ENCODE measurements around the gene BMPR1A.
"Not testable (repeated sequence)": the region's sequence is repeated elsewhere in the genome, so short reads cannot be mapped to it uniquely, and the experiment has no call there.

The BMPR1A gene

DNA sequence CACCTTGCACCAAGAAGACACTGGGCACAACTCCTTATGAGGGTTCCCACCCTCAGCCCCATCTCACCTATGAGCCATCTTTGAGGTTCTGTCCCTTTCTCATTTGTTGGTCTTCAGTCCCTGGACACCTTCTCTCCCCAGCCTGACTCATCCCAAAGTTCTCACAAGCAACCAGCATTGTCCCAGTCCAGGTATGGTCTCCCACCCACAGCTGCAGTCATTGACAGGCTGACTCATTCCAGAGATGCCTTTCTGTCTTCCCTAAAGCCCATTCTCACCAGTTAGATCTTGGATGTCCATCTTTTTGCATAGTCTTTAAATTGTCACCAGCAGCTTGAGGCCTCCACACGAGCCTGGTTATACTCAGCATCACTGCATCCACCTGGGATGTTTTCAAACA is 26.7 kb upstream of the BMPR1A start:
- DNase-seq (ENCODE audit: low read depth, low spot score) = no peak

DNA sequence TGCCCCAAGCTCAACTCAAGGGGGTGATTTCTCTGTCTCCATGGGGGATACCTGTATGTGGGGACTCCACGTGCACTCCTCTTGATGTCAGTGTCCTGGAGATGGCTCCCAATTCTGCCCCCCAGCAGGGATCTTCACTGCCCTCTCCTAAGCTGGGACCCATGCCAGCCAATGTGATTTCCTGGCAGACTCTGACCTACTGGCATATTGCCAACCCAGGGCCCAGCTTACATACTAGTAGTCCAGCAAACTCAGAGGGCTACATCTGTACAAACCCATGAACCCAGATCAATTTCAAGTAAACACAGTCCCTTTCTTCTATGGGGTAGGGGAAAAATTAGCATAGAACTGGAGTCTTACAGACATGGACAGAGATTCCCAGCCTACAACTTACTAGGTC is 26.2 kb upstream of the BMPR1A start:
- no peak for DNase-seq (ENCODE audit: low read depth, low spot score)

DNA sequence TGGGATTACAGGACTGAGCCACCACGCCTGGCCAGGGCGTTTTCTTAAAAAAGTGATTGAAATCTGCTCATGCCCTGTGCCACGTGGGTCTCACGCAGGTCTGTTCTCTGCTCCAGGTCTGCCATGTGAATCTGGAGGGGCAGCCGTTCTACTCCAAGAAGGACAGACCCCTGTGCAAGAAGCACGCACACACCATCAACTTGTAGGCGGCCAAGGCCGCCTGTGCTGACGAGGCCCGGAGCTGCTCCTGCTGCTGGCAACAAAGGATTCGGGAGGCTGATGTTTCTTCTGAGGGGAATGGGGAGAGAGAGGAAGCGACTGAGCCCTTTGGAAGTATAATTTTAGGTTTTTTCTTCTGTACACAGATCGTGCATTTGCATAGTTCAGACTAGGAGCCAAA is 23.6 kb upstream of the BMPR1A start:
- DNase-seq (ENCODE audit: low read depth, low spot score) = no peak

DNA sequence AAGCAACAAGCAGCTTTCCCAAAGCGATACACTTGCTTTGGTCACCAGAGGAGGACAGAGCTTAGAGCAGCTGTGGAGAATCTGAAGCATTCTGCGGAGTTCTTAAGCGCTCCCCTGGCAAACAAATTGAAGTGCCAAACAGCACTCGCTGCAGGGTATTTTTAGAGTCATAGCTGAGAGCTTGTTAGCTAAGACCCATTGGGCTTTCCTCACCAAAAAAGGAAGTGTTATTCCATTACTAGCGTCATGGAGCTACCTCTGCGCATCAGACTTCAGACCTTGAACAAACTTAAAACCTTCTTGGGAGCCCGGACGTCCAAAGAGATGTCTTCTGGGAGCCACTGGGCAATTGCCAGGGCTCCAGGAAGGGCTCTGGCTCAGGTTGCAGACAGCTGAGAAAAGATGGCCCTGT is 23.2 kb upstream of the BMPR1A start:
- DNase-seq (ENCODE audit: low read depth, low spot score) = no peak

DNA sequence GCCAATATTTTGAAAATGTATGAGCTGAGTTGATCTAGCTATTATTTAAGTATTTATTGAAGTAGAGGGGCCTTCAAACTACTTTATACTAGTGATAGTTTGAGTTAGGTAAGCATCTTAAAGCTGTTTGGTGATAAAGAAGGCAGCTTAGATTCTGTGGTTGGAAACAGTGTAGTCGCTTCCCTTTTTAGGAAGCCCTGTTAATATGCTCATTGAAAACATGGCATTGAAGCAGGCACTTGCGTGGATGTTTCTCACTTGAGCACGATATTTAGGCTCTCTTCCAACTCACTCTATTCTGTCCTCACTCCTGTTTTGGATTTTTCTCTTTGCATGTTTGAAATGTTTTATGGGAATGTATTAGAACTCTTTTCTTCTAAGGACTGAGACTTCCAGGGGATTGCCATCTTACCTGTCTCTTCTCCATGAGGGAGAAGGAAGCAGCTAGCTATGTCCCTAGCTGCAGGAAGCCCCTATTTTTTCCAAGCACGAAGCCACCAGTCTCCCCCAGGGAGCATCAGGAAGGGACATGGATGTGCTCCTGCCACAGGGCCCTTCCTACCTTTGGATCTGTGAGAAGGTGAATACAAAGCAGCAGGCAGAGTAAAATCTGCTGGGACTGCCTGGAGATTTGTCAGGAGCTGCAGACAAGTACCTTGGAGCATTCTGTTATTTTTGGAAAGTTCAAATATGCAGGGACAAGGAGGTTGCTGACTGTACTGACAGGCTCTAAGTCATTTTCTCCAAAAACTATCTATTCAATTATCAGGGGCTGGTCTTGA is 22.0 kb upstream of the BMPR1A start:
- no peak for DNase-seq (ENCODE audit: low read depth, low spot score)

DNA sequence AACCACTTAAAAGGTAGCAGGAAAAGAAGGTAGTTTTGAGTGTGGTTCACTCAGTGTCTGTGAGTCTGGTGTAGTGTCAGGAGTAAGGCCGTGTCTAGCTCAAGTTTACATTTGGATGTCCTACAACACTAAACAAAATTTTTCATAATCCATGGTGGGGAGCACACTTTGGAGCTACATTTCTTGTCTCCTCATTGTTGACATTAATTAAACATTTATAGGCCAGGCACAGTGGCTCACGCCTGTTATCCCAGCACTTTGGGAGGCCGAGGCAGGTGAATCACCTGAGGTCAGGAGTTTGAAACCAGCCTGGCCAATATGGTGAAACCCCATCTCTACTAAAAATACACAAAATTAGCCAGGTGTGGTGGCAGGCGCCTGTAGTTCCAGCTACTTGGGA is 21.1 kb upstream of the BMPR1A start:
- DNase-seq (ENCODE audit: low read depth, low spot score) = not testable (repeated sequence)

DNA sequence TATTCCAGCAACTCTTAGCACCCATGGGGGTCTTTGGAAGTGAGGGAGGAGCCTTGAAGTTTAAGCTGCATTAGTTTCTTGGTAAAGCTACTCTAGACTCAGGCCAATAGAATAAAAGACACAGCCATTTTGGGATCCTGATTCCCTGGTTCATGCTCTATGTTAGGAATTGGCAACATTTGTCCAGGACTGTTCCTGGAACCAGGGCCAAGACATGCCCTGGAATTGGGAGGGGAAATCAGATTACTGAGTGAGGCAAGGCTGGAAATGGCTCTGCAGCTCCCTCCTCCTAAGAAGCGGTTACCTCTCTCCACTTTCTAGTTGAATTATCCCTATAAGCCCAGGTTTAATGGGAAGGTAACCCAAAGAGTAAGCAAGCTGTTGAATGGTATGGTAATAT is 14.2 kb upstream of the BMPR1A start:
- no peak for DNase-seq (ENCODE audit: low read depth, low spot score)

DNA sequence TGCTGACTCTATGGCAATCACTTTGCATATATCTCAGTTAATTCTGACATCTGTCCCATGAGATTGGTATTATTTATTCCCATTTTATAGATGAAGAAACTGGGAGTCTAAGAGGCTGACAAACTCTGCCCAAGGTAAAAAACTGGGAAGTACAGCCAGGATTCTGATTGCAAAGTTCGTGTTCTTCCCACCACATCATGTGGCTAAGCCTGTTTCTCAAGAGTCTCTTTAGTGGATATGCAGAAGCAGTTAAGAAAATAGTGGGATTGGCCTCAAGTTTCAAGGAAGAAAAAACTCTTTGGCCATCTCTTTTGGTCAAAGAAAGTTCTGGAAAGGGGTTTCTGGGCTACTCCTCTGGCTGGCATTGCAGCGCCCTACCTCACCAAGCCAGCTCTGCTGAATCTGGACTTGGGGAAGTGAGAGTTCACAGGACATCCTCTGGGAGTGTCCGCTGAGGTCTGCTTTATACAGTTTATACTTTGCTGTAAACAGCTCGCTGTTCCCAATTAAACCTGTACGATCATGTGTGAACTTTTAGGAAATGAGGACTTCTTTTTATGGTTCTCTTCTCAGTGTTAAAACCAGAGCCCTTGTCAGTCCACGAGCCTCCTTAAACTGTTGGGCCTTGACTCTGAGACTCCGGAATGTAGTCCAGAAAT is 12.2 kb upstream of the BMPR1A start:
- no peak for DNase-seq (ENCODE audit: low read depth, low spot score)

DNA sequence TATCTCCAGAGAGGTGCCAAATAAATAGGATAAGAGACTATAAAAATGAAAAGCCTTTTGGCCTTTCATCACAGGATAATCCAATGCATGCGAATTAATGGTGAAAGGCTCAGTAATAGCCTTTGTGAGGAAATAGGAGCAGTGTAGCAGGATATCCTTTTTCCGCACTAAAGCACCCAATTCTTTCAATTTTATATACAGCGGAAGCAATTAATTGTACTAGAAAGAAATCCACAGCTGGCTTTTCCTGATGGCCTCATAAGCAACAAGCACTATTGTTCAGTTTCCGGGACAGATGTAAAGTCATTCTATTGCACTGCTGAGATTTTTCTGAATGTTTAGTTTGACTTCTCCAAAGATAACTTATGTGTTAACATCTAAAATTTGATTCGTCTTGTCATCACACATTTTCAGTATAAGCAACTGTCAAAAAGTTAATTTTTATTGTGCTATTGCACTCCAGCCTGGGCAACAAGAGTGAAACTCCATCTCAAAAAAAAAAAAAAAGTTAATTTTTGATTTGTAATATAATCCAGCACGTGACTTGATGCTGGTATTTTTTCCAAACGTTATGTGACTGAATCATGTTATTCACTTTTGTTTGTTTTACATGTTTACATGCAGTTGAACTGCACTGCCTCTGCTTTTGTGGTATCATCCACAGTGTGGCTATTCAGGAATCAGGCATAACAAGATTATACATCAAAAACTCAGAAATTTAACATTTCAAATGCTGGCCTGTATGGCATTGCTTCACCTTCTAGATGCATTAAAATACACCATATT is 8.4 kb upstream of the BMPR1A start:
- no peak for DNase-seq (ENCODE audit: low read depth, low spot score)

DNA sequence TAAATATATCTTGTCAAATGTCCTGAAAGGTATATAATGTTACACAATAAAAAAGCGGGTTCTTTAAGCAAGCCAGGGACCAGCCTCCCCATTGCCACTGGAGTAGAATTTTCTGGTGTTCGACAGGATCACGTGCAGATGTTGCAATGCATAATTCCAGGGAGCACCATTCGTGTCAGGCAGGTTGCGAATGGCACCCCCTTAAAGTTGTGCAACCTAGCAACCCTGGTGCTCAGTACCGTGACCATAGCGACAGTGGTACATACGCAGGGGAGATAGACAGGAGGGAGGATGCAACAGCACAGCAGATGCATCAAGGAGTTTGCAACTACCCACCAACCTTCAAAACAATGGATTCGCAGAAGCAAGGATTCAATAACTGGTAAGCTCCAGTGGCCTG is 6.6 kb upstream of the BMPR1A start:
- DNase-seq (ENCODE audit: low read depth, low spot score) = no peak

DNA sequence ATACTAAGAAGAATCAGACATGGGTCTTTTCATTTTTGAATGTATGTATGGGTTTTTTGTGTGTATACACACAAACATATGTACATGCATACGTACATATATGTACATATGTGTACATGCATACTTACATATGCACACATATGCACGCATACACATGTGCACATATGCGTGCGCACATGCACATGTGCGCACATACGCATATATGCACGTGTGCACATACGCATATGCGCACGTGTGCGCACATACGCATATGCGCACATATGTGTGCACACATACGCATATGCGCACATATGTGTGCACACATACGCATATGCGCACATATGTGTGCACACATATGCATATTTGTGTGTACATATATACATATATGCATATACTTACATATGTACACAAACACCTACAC is 4.9 kb upstream of the BMPR1A start:
- DNase-seq (ENCODE audit: low read depth, low spot score) = no peak

DNA sequence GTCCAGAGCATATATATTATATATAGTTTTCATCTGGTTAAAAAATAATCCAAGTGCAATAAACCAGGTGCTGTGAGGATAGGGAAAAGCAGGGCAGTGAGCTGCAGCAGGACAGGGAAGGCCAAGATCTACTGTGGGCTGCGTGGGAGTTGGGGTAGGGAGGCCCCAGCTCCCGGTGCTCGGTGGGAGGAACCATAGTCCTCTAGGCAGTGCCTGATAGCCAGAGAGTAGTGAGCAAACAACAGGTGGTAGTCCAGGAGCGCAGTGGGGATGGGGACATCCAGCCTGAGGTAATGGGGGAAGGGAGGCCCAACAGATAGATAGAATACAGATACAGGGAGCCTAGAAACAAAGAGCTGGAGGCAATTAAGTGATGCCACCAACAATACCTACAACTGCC is 4.1 kb upstream of the BMPR1A start:
- no peak for DNase-seq (ENCODE audit: low read depth, low spot score)

DNA sequence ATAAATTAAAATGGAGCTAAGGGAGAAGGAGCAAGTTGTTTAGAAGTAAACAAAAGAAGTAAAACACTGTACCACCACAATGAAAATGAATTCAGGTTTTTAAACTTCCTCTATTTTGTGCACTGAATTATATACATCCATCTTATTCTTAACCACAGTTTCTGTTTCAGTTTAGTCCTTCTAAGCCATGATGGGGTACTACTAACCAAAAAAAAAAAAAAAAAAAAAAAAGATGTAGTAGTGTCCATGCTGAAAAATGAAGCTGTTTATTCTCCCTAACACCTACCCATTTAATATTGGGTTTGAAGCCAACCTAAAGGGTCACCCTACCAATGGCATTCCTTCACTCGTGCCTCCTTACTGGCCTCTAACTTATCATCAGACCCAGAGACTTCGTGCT is 3.4 kb upstream of the BMPR1A start:
- no peak for DNase-seq (ENCODE audit: low read depth, low spot score)

DNA sequence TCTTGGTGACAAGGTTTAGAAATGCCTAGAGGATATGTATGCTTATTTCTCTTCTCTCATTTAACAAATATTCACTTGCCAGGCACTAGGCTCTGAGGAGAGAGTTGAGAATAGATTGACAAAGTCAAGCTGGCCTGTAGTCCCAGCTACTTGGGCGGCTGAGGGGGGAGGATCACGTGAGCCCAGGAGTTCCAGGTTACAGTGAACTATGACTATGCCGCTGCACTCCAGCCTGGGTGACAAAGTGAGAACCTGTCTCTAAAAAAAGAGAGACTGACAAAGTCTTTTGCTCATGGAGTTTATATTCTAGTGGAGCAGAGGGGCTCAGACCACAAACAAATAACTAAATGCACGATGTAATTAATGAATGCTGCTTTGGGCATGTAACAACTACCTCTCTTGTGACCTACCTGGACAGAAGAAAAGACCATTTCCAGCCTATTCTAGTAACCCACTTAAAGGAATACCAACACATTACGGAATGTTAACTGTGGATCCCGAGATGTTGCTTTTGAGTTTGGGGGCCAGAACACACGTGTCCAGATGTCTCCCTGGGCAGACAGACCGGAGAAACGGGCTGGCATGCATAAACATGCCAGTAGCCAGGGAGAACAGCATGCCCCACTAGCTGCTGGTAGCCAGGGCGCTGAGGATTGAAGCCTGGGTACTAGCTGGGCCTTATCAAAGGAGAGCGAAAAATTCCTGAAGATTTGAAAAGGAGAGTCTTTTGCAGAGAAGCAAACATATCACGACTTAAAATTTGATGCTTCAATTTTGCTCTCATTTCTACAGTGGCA is 2.6 kb upstream of the BMPR1A start:
- DNase-seq (ENCODE audit: low read depth, low spot score) = no peak

DNA sequence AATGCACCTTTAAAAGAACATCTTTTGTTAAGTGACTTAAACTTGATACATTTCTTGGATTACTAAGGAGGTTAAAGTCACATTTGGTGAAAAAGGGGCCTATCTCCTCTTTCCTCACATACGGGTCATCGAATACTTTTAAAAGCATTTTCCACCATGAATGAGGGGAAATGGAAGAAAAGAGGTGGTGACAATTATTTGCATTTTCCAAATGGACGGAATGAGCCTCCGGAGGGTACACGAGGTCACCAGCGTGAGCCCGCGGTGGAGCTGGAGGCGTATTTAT is 1.0 kb upstream of the BMPR1A start:
- no peak for DNase-seq (ENCODE audit: low read depth, low spot score)

DNA sequence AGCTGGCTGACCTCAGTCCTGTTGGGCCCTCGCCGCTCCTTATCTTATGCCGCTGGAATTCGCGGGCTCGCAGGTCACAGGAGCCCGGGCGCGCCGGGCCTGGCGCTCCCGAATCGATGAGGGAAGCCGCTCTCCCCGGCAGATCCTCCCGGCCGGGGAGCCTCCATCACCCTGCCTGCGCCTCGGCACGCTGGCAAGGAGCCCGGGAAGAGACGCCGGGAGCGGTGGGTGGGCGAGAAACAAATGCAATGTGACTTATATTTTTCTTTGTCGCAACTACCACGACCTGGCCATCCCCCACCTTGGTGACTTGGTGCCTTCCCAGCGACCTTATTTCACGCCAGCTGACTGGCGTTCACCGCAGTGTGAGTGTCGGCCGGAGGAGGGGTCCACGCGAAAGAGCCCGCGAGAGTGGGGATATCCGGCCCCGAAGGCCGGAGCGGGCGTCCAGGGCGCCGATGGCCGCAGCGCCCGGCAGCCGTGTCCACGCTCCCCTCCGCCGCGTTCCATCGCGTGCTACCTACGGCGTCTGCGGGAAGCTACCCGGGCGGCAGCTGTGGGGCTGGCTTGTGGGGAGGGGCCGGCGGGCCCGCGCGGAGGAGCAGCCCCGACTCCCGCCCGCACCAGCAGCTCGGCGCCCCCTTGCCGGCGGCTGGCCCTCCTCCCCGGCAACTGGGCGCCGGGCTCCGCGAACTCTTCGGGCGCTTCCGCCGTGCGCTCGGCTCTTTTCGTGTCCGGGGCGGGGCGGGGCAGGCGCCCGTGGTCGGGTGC is 494 bp upstream of the BMPR1A start:
- no peak for DNase-seq (ENCODE audit: low read depth, low spot score)

DNA sequence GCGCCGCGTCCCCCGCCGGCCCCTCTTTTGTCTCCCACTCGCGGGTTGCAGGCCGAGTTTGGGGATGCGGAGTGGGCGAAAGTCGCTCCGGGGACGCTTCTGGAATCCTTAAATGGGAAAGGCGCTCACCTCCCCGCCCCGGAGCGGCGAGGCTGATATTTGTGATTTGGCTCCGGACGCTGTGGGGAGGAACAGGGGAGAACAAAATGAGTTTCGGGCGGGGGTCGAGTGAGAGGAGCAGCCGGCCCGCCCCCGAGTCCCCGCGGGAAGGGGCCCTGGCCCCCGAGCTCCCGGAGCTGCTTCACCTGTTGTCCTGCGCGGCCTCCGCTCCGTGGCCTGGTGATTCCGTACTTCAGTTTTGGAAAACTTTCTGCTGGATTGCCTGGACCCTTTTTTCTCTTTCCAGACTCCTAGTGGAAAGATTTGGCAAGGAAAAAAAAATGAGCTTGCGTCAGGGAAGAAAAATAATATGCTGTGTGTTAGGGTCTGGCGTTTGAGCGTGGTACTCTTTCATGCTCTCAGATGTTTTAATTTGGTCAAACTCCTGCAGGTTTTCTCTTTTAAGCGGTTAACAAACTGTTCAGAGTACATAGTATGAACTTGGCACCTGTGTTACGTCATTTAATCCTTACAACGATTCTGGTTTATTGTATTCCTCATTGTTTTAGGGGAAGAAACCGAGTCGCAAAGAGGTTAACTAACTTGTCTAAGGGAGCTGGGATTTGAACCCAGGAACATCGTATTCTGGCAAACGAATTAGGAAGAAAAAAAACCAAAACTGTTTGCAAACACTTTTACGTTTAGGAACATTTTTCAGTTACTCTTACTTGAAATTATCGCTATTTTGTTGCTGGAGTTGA is 924 bp downstream of the BMPR1A start:
- no peak for DNase-seq (ENCODE audit: low read depth, low spot score)

DNA sequence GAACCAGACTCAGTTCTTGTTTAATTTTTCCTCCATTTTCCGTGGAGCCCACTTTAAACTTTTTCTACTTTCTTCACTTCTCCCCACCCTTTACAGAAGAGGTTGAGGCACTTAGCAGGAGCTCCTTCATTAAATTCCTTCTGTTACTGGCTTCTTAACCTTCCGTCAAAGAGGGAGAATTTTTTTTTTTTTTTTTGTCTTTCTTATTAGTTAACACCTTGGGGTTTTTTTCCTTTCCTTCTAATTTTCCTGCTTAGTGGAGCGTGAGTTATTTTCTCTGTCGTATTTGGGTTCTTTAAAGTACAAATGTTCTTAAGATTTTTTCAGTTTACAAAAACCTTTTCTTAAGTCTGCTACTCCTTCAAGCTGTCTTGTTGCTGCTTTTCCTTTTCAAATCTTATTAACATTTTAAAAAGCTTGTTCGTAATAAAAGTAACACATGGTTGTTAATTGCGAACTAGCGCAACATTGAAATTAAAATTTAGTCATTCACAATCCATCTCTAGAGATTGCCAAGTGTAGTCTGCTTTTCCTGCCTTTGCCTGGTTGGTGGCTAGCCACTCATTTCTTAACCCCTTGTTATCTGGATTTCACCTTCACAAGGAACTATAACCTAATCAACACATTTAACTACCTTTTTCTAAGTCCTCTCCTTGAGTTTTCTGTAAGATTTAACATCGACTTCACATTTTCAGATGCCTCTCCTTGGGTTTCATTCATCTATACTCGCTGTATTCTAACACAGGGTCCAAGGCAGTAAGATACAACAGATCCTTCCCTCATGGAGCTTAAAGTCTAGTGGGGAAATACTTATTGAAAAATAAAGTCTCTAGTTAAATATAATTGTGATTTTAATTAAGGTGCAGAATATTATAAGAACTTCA is 2.0 kb downstream of the BMPR1A start:
- no peak for DNase-seq (ENCODE audit: low read depth, low spot score)

DNA sequence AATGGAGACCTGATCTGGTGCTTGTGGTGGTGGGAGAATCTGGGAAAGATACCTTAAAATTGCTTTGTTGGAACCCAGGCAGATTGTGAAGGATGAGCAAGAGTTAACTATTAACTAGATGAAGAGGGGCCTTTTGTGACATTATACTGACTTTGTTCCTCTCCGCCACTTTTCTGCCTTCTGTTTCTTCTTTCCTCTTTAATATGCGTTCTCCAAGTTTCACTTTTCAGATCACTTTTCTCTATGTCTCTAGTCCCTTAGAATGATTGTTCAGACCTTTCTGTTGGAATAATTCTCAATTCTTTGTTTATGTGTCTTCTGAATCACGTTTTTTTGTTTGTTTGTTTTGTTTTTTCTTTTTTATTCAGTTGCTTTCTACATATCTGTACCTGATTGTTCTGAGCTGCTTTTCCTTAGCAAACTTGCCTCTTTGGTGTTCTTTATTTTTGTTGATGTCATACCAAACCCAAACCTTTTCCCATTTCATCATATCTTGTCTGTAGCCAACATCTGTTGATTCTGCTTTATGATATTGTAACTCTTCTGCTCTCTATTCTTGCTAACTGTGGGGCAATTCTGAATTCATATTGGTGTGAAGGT is 2.8 kb downstream of the BMPR1A start:
- no peak for DNase-seq (ENCODE audit: low read depth, low spot score)

All from smooth muscle cell of the brain vasculature (primary cell).